ENCODE data around the gene PSMD13.

GRCh38 chr11:278001-278951, 41.5 kb downstream of the PSMD13 start, which contains the start of gene NLRP6:
- TF ChIP-seq POLR2A (IDR thresholded peaks at IDR 0.05; ENCODE audit: low read depth, low read length) (no peak), POLR2AphosphoS5 (IDR thresholded peaks at IDR 0.05; ENCODE audit: low read depth, low read length) (no peak)

All from GM12892 (cell line).